Measurements from ENCODE around the gene THAP12. TPM values are rescaled to one million over a fixed set of nuclear protein-coding genes. Genes with fewer than 3 reads are reported as not detected.

THAP12 gene
- total and polyA plus RNA-seq, 10 of the 15 experiments (the other 5 are each of a cell fraction or from before 2014, with no cell fraction given): 12.6 to 45.6 (median 22.3) TPM

- no peak for TF ChIP-seq BCLAF1 (IDR thresholded peaks at IDR 0.05)
- TF ChIP-seq ZNF207 (IDR thresholded peaks at IDR 0.05; ENCODE audit: borderline replicate concordance): peak; percentile 46; the same call in 1 of the 2 replicates
- no peak for TF ChIP-seq SMAD5 (IDR thresholded peaks at IDR 0.05; ENCODE audit: low read depth)
- TF ChIP-seq IKZF2 (IDR thresholded peaks at IDR 0.05): peak in 1 of 2 experiments; percentile 28; a peak in 1 of 4 replicates
- peak; percentile 75; the same call in 1 of the 2 replicates for TF ChIP-seq MXI1 (IDR thresholded peaks at IDR 0.05; ENCODE audit: low read depth, low read length)
- TF ChIP-seq EED (IDR thresholded peaks at IDR 0.05; ENCODE audit: low read depth): no peak
- TF ChIP-seq KDM1A (IDR thresholded peaks at IDR 0.05; ENCODE audit: borderline replicate concordance): no peak
- TF ChIP-seq STAT3 (IDR thresholded peaks at IDR 0.05; ENCODE audit: low read depth, low read length): no peak
- TF ChIP-seq ETV6 (conservative IDR thresholded peaks at IDR 0.05 in 1 of 2, IDR thresholded peaks at IDR 0.05 in 1 of 2; ENCODE audit: borderline replicate concordance in 1 of 2, low read depth in 1 of 2): no peak
- peak in 1 of 2 experiments; percentile 87; a peak in 2 of 3 replicates for TF ChIP-seq EGR1 (IDR thresholded peaks at IDR 0.05; ENCODE audit: borderline replicate concordance in 1 of 2, low read depth in 2 of 2, low read length in 2 of 2)
- TF ChIP-seq NR2C2 (IDR thresholded peaks at IDR 0.05; ENCODE audit: borderline replicate concordance, control insufficient read depth, insufficient read length, low read depth): no peak
- no peak for TF ChIP-seq ZBTB11 (CRISPR knock-in tag; IDR thresholded peaks at IDR 0.05)
- no peak for TF ChIP-seq CHD4 (IDR thresholded peaks at IDR 0.05)
- TF ChIP-seq SIN3A (IDR thresholded peaks at IDR 0.05; ENCODE audit: low read depth, low read length): peak; percentile 65
- TF ChIP-seq TCF12 (IDR thresholded peaks at IDR 0.05; ENCODE audit: low read depth, low read length): no peak
- no peak for TF ChIP-seq BCL3 (IDR thresholded peaks at IDR 0.05; ENCODE audit: borderline replicate concordance, insufficient read depth, low read depth, low read length, poor library complexity, severe bottlenecking)
- no peak for TF ChIP-seq ZNF687 (IDR thresholded peaks at IDR 0.05)
Measured at GRCh38 chr11:76380977-76381719, at the start of gene THAP12, which contains the start of gene GVQW3 (continued).

All from GM12878 (cell line).